Calu3 (cell line): ENCODE results near the gene FMO1. TPM values are rescaled to one million over a fixed set of nuclear protein-coding genes. Genes with fewer than 3 reads are reported as not detected.
"Not testable (repeated sequence)": the region's sequence is repeated elsewhere in the genome, so short reads cannot be mapped to it uniquely, and the experiment has no call there.

Experiments used
- BruUV-seq: library from RNA; stranded (reverse); fragments of 400-500 nt; replicated peaks from 2 replicates; lab custom pipeline; 2021; lab: Mats Ljungman, UMichigan
- CTCF ChIA-PET: fragments of 300-600 bp; sonication (Branson Sonifier 250); formaldehyde crosslinking; loops from one replicate; lab custom pipeline; 2022; ENCODE audit warnings: antibody characterized with exemption; lab: Charles Lee
- DNase-seq: peaks from one replicate; pipeline ENCODE4 v3.0.0; 2022
- H3K27ac Mint-ChIP-seq: one replicate; pipeline ENCODE4 v1.8.0; 2022; ENCODE audit warnings: mixed read lengths; ENCODE audit not compliant: unreplicated experiment
- H3K27me3 Mint-ChIP-seq: one replicate; pipeline ENCODE4 v1.8.0; 2022; ENCODE audit warnings: mixed read lengths; ENCODE audit not compliant: unreplicated experiment
- H3K36me3 Mint-ChIP-seq: one replicate; pipeline ENCODE4 v1.8.0; 2022; ENCODE audit warnings: mild to moderate bottlenecking, moderate library complexity, mixed read lengths; ENCODE audit not compliant: insufficient read depth, unreplicated experiment
- H3K4me1 Mint-ChIP-seq: one replicate; pipeline ENCODE4 v1.8.0; 2022; ENCODE audit warnings: mild to moderate bottlenecking, low read depth, mixed read lengths; ENCODE audit not compliant: unreplicated experiment
- H3K4me3 Mint-ChIP-seq: one replicate; pipeline ENCODE4 v1.8.0; 2022; ENCODE audit warnings: mild to moderate bottlenecking, low read depth, moderate library complexity, mixed read lengths; ENCODE audit not compliant: unreplicated experiment
- H3K9me3 Mint-ChIP-seq: one replicate; pipeline ENCODE4 v1.8.0; 2022; ENCODE audit warnings: low read depth, mixed read lengths; ENCODE audit not compliant: unreplicated experiment
- CTCF ChIP-seq: fragments of 200-600 bp; IDR thresholded peaks from one replicate; pipeline ENCODE4 v1.8.0; 2022; ENCODE audit warnings: antibody characterized with exemption; ENCODE audit not compliant: unreplicated experiment
- intact Hi-C: fragments of 100-400 bp; cut with micrococcal nuclease; formaldehyde crosslinking; loops from one replicate; pipeline ENCODE4 v1.10.0; 2022; ENCODE audit not compliant: unreplicated experiment
- total RNA-seq: library from RNA; stranded (reverse); gene quantifications from 2 replicates; pipeline ENCODE4 v1.2.3, GENCODE V29; 2022

FMO1 gene
- total RNA-seq, 1 experiment from 2014 or later, result not detected

GRCh38 chr1:171220581-171221054, 27.7 kb upstream of the FMO1 start:
- BruUV-seq, result no TSS peak
- Mint-ChIP-seq H3K4me3 (no peak overlapping the region), H3K9me3 (no peaks in the 10 kb centered on the region), H3K27ac (no peak overlapping the region), H3K4me1 (peaks cover 14% of the 10 kb centered on the region), H3K36me3 (no peaks in the 10 kb centered on the region), H3K27me3 (no peaks in the 10 kb centered on the region)
- DNase-seq, result no peak
- CTCF ChIA-PET, result no interaction called here
- intact Hi-C loops, result no loop called here
- TF ChIP-seq CTCF, result no peak

GRCh38 chr1:171221665-171222591, 26.4 kb upstream of the FMO1 start:
- no peak for TF ChIP-seq CTCF
- DNase-seq, result no peak
- no peaks in the 10 kb centered on the region for H3K27me3 Mint-ChIP-seq
- peaks cover 14% of the 10 kb centered on the region for H3K4me1 Mint-ChIP-seq
- CTCF ChIA-PET, result interaction anchor here (1.8 kb wide), 1 partner anchor 255 kb away, joined by 6 read pairs; no protein-coding TSS in a partner anchor
- no peak overlapping the region for H3K4me3 Mint-ChIP-seq
- H3K9me3 Mint-ChIP-seq, result no peaks in the 10 kb centered on the region
- H3K36me3 Mint-ChIP-seq, result no peaks in the 10 kb centered on the region
- no TSS peak for BruUV-seq
- no peak overlapping the region for H3K27ac Mint-ChIP-seq
- intact Hi-C loops, result no loop called here

GRCh38 chr1:171222936-171223335, 25.4 kb upstream of the FMO1 start:
- Mint-ChIP-seq H3K36me3 (no peaks in the 10 kb centered on the region), H3K4me1 (peaks cover 14% of the 10 kb centered on the region), H3K4me3 (no peak overlapping the region), H3K9me3 (no peaks in the 10 kb centered on the region), H3K27ac (no peak overlapping the region), H3K27me3 (no peaks in the 10 kb centered on the region)
- DNase-seq, result no peak
- intact Hi-C loops, result no loop called here
- no peak for TF ChIP-seq CTCF
- no TSS peak for BruUV-seq
- CTCF ChIA-PET, result interaction anchor here (1.8 kb wide), 1 partner anchor 256 kb away, joined by 6 read pairs; no protein-coding TSS in a partner anchor

- DNase-seq, H3K9me3 Mint-ChIP-seq, H3K27ac Mint-ChIP-seq, H3K36me3 Mint-ChIP-seq, H3K4me3 Mint-ChIP-seq, CTCF ChIA-PET, H3K27me3 Mint-ChIP-seq, intact Hi-C loops, H3K4me1 Mint-ChIP-seq, BruUV-seq: not testable (repeated sequence)
Measured at GRCh38 chr1:171224257-171224656, 24.0 kb upstream of the FMO1 start.
